Fibroblast of lung (primary cell): ENCODE results near the gene RNASE12. TPM values are rescaled to one million over a fixed set of nuclear protein-coding genes. Genes with fewer than 3 reads are reported as not detected.
"Not testable (repeated sequence)": the region's sequence is repeated elsewhere in the genome, so short reads cannot be mapped to it uniquely, and the experiment has no call there.

Experiments used
- DNase-seq, 2 donors: peaks; one replicate each; pipeline versions ENCODE4 v3.0.0 to v3.0.0-alpha.2; 2010; ENCODE audit warnings: low read depth in 2 of 2
- H2AFZ ChIP-seq: 2 replicates; pipeline ENCODE4 v1.5.1; 2012; ENCODE audit warnings: low read length, control low read depth, inconsistent platforms
- H3K27ac ChIP-seq: 2 replicates; pipeline ENCODE4 v1.5.1; 2011; ENCODE audit warnings: low read length, control low read depth; ENCODE audit not compliant: insufficient read depth
- H3K27me3 ChIP-seq: 2 replicates; pipeline ENCODE4 v1.5.1; 2011; ENCODE audit warnings: mild to moderate bottlenecking, low read length; ENCODE audit not compliant: control insufficient read depth, insufficient read depth
- H3K36me3 ChIP-seq: 2 replicates; pipeline ENCODE4 v1.5.1; 2011; ENCODE audit warnings: low read length; ENCODE audit not compliant: control insufficient read depth, insufficient read depth
- H3K4me1 ChIP-seq: 2 replicates; pipeline ENCODE4 v1.5.1; 2011; ENCODE audit warnings: low read length; ENCODE audit not compliant: control insufficient read depth, insufficient read depth; ENCODE audit errors: extremely low read depth
- H3K4me2 ChIP-seq: 2 replicates; pipeline ENCODE4 v1.5.1; 2011; ENCODE audit warnings: low read length, control low read depth; ENCODE audit not compliant: insufficient read depth; ENCODE audit errors: extremely low read depth
- H3K4me3 ChIP-seq, 4 experiments: fragments of 200-600 bp in 1 of 4; sonication (generic) in 1 of 4; replicated peaks in 1 of 4; 2 replicates each; pipeline ENCODE4 v1.5.1; 2011 to 2016; ENCODE audit warnings: low read length in 4 of 4, low read depth in 3 of 4, mild to moderate bottlenecking in 3 of 4, control low read depth in 2 of 4, inconsistent platforms in 1 of 4, mixed read lengths in 1 of 4; ENCODE audit not compliant: insufficient read depth in 1 of 4; ENCODE audit errors: control extremely low read depth in 1 of 4
- H3K79me2 ChIP-seq: 2 replicates; pipeline ENCODE4 v1.5.1; 2012; ENCODE audit warnings: mild to moderate bottlenecking, low read length, inconsistent platforms; ENCODE audit not compliant: control insufficient read depth, insufficient read depth
- H3K9ac ChIP-seq: 2 replicates; pipeline ENCODE4 v1.5.1; 2011; ENCODE audit warnings: mild to moderate bottlenecking, low read length, control low read depth; ENCODE audit not compliant: insufficient read depth
- H3K9me3 ChIP-seq: 2 replicates; pipeline ENCODE4 v1.5.1; 2012; ENCODE audit warnings: low read depth, low read length; ENCODE audit not compliant: control insufficient read depth, insufficient read depth
- H4K20me1 ChIP-seq: 2 replicates; pipeline ENCODE4 v1.5.1; 2011; ENCODE audit warnings: low read length; ENCODE audit not compliant: control insufficient read depth, insufficient read depth; ENCODE audit errors: extremely low read depth
- EZH2 ChIP-seq: IDR thresholded peaks from 2 replicates; pipeline ENCODE4 v1.5.1; 2012; ENCODE audit warnings: low read length, control low read depth, mild to moderate bottlenecking; ENCODE audit errors: missing control alignments
- polyA plus RNA-seq, 2 donors: library from polyadenylated mRNA; depleted of rRNA in 1 of 2; stranded (reverse) in 1 of 2; unstranded in 1 of 2; fragments of >200 nt; gene quantifications; 2 replicates each; pipeline ENCODE4 v1.2.1, GENCODE V29; 2011 to 2012; ENCODE audit warnings: missing spikeins in 1 of 2
- total RNA-seq: library from RNA; depleted of rRNA; stranded (reverse); fragments of >200 nt; gene quantifications from 2 replicates; pipeline ENCODE4 v1.2.1, GENCODE V29; 2014
- TF ChIP-seq, protein P1 (sequence below), 2 donors: IDR thresholded peaks in 1 of 2; conservative IDR thresholded peaks in 1 of 2; 1 replicate in 1 of 2; 2 replicates in 1 of 2; pipeline ENCODE4 v1.5.1; 2011 to 2012; ENCODE audit warnings: low read length in 2 of 2, control low read depth in 1 of 2, inconsistent platforms in 1 of 2, low read depth in 1 of 2, mild to moderate bottlenecking in 1 of 2

The RNASE12 gene
- total and polyA plus RNA-seq, 2 donors (not counting 1 experiment from before 2014, with no cell fraction given), result not detected

DNA sequence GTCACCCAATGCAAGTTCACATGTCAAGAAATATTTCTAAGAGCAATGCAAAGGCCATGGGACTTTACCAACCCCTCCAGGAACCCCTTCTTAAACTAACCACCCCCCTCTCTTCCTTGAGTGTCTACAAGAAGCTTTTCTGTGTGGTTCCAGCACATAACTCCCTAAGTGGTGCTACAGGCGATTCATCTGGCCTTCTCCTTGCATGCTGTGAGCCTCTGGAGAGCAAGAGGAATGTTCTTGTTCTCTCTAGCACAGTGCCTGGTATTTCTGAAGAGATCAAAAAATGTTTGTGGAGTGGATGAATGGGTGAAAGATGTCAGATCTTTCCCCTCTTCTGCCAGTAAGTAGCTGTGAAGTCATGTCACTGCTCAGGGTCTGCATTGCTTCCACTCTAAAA, 5.9 kb upstream of the RNASE12 start:
- Histone ChIP-seq H3K79me2 (no peaks in the 10 kb centered on the region), H3K4me3 (no peak overlapping the region), H3K27ac (no peak overlapping the region), H3K9me3 (no peaks in the 10 kb centered on the region), H3K36me3 (no peaks in the 10 kb centered on the region), H3K27me3 (no peaks in the 10 kb centered on the region), H3K4me2 (no peak overlapping the region), H4K20me1 (no peaks in the 10 kb centered on the region), H3K9ac (no peak overlapping the region), H2AFZ (no peak overlapping the region), H3K4me1 (no peaks in the 10 kb centered on the region)
- DNase-seq, result no peak
- TF ChIP-seq, protein P1, sequence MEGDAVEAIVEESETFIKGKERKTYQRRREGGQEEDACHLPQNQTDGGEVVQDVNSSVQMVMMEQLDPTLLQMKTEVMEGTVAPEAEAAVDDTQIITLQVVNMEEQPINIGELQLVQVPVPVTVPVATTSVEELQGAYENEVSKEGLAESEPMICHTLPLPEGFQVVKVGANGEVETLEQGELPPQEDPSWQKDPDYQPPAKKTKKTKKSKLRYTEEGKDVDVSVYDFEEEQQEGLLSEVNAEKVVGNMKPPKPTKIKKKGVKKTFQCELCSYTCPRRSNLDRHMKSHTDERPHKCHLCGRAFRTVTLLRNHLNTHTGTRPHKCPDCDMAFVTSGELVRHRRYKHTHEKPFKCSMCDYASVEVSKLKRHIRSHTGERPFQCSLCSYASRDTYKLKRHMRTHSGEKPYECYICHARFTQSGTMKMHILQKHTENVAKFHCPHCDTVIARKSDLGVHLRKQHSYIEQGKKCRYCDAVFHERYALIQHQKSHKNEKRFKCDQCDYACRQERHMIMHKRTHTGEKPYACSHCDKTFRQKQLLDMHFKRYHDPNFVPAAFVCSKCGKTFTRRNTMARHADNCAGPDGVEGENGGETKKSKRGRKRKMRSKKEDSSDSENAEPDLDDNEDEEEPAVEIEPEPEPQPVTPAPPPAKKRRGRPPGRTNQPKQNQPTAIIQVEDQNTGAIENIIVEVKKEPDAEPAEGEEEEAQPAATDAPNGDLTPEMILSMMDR (conservative IDR thresholded peaks at IDR 0.05 in 1 of 2, IDR thresholded peaks at IDR 0.05 in 1 of 2; ENCODE audit: low read depth in 1 of 2, low read length in 2 of 2), result no peak
- TF ChIP-seq EZH2, result no peak

DNA sequence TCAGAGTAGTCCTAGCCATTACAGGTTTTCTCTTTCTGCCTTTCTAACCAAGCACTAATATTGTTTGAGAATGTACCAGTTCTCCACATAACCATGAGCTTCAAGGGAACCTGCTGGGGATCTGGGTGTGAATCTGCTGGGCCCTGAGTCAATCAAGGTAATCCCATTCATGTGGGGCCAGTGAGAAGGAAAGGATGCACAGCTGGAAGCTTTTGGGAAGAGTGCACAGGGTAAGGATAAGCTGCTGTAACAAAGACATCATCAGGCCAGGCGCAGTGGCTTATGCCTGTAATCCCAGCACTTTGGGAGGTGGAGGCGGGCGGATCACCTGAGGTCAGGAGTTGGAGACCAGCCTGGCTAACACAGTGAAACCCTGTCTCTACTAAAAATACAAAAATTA, 4.5 kb upstream of the RNASE12 start:
- not testable (repeated sequence) for H3K27me3 ChIP-seq, DNase-seq, H3K9ac ChIP-seq, H2AFZ ChIP-seq, H3K36me3 ChIP-seq, H4K20me1 ChIP-seq, H3K4me2 ChIP-seq, H3K4me1 ChIP-seq, H3K79me2 ChIP-seq, H3K9me3 ChIP-seq, H3K27ac ChIP-seq, H3K4me3 ChIP-seq

DNA sequence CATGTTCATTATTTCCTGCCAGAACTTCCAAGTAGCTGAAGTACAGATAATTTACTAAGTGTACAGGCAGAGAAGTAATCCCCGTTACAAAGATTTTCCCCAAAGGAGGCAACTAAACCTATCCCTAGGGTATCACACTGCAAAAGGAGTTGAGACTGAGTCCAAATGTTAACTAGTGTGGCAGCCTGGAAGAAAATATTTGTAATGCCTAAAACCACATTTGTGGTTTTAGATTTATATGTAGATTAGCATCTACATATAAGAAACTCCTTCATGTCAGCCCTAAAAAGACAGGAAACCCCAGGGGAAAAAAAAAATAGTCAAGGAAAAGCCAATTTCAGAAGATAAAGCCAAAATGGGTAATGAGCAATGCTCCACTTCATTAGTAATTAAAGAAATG, 1.4 kb upstream of the RNASE12 start:
- Histone ChIP-seq H3K4me3 (no peak overlapping the region), H3K9ac (no peak overlapping the region), H4K20me1 (no peaks in the 10 kb centered on the region), H3K27me3 (no peaks in the 10 kb centered on the region), H3K79me2 (no peaks in the 10 kb centered on the region), H3K9me3 (no peaks in the 10 kb centered on the region), H2AFZ (no peak overlapping the region), H3K4me1 (no peaks in the 10 kb centered on the region), H3K36me3 (no peaks in the 10 kb centered on the region), H3K27ac (no peak overlapping the region), H3K4me2 (no peak overlapping the region)
- TF ChIP-seq, protein P1 (conservative IDR thresholded peaks at IDR 0.05 in 1 of 2, IDR thresholded peaks at IDR 0.05 in 1 of 2; ENCODE audit: low read depth in 1 of 2, low read length in 2 of 2), result no peak
- no peak for TF ChIP-seq EZH2
- DNase-seq, result no peak
